ENCODE measurements around the gene POU6F2.
"Not testable (repeated sequence)": the region's sequence is repeated elsewhere in the genome, so short reads cannot be mapped to it uniquely, and the experiment has no call there.

POU6F2 gene

GRCh38 chr7:38975944-38976392 lies 1.7 kb upstream of the POU6F2 start:
- H3K4me3 ChIP-seq (ENCODE audit: low read depth, low read length), result no peak overlapping the region
- TF ChIP-seq CTCF (conservative IDR thresholded peaks at IDR 0.05; ENCODE audit: low read depth, low read length), result no peak
- DNase-seq (ENCODE audit: low read depth), result no peak

- no peak overlapping the region for H3K4me3 ChIP-seq (ENCODE audit: low read depth, low read length)
- no peak for DNase-seq (ENCODE audit: low read depth)
- TF ChIP-seq CTCF (conservative IDR thresholded peaks at IDR 0.05; ENCODE audit: low read depth, low read length), result no peak
These were observed 782 bp downstream of the POU6F2 start for GRCh38 chr7:38978491-38978890.

GRCh38 chr7:38992203-38992602 lies 14.5 kb downstream of the POU6F2 start:
- DNase-seq (ENCODE audit: low read depth), result no peak
- no peak overlapping the region for H3K4me3 ChIP-seq (ENCODE audit: low read depth, low read length)
- no peak for TF ChIP-seq CTCF (conservative IDR thresholded peaks at IDR 0.05; ENCODE audit: low read depth, low read length)

GRCh38 chr7:39001595-39001994 lies 23.9 kb downstream of the POU6F2 start:
- no peak overlapping the region for H3K4me3 ChIP-seq (ENCODE audit: low read depth, low read length)
- DNase-seq (ENCODE audit: low read depth), result no peak

GRCh38 chr7:39002755-39003154 lies 25.0 kb downstream of the POU6F2 start:
- DNase-seq (ENCODE audit: low read depth), result no peak
- TF ChIP-seq CTCF (conservative IDR thresholded peaks at IDR 0.05; ENCODE audit: low read depth, low read length), result no peak

More at GRCh38 chr7:39001595-39001994, 23.9 kb downstream of the POU6F2 start:
- TF ChIP-seq CTCF (conservative IDR thresholded peaks at IDR 0.05; ENCODE audit: low read depth, low read length), result no peak

GRCh38 chr7:39005036-39005435 lies 27.3 kb downstream of the POU6F2 start:
- TF ChIP-seq CTCF (conservative IDR thresholded peaks at IDR 0.05; ENCODE audit: low read depth, low read length), result no peak
- H3K4me3 ChIP-seq (ENCODE audit: low read depth, low read length), result no peak overlapping the region
- DNase-seq (ENCODE audit: low read depth), result no peak

More at GRCh38 chr7:39002755-39003154, 25.0 kb downstream of the POU6F2 start:
- no peak overlapping the region for H3K4me3 ChIP-seq (ENCODE audit: low read depth, low read length)

- no peak overlapping the region for H3K4me3 ChIP-seq (ENCODE audit: low read depth, low read length)
- no peak for DNase-seq (ENCODE audit: low read depth)
- TF ChIP-seq CTCF (conservative IDR thresholded peaks at IDR 0.05; ENCODE audit: low read depth, low read length), result no peak
These were observed 27.8 kb downstream of the POU6F2 start for GRCh38 chr7:39005461-39005860.

- H3K4me3 ChIP-seq (ENCODE audit: low read depth, low read length); DNase-seq (ENCODE audit: low read depth): not testable (repeated sequence)
These were observed 35.6 kb downstream of the POU6F2 start for GRCh38 chr7:39013049-39013939.

Measured in choroid plexus epithelial cell (primary cell).